ENCODE measurements around the gene TMPRSS11F.

TMPRSS11F gene

DNA sequence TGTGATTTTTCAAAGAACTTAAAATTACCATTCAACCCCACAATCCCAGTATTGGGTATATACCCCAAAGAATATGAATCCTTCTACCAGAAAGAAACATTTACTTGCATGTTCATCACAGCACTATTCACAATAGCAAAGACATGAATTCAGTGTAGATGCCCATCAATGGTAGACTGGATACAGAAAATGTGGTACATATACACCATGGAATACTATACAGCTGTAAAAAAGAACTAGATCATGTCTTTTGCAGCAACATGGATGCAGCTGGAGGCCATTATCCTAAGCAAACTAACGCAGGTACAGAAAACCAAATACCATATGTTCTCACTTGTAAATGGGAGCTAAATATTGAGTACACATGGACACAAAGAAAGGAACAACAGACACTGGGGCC lies 34.1 kb upstream of the TMPRSS11F start:
- CTCF ChIA-PET = interaction anchor here (0.6 kb wide), 1 partner anchor 1154 kb away, joined by 3 read pairs; no protein-coding TSS in a partner anchor
- no peaks in the 10 kb centered on the region for H3K4me1 ChIP-seq (ENCODE audit: control insufficient read depth, insufficient read depth, low read length)
- POLR2A ChIA-PET = no interaction called here

DNA sequence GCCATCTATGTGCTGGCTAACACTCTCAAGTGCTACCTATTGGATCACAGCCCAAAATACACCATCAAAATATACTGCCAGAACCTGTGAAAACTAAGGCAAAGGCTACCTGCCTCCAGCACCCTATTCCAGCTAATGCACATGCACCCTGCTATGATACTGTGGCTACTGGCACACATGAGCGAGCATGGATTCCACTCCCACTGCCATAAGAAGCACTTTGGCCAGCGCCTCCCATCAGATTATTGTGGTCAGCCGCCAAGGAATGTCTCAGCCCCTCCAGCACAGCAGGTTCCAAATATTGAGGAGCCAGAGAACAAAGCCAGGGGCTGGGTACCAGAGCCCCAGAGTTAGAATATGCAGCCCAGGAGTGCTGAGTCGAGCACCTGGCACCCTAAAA lies 32.5 kb upstream of the TMPRSS11F start:
- no peaks in the 10 kb centered on the region for H3K4me1 ChIP-seq (ENCODE audit: control insufficient read depth, insufficient read depth, low read length)
- H3K4me3 ChIP-seq (ENCODE audit: low read depth, low read length) = no peak overlapping the region
- H3K27ac ChIP-seq (ENCODE audit: extremely low read depth, low read depth, low read length) = no peak overlapping the region
- CTCF ChIA-PET = no interaction called here
- H3K9me3 ChIP-seq (ENCODE audit: control insufficient read depth, insufficient read depth, low read depth, low read length) = no peaks in the 10 kb centered on the region
- no peak for TF ChIP-seq ZNF248 (tag by site-specific recombination; IDR thresholded peaks at IDR 0.05)
- no peak for TF ChIP-seq ZNF274 (IDR thresholded peaks at IDR 0.05; ENCODE audit: low read length)
- no peak for TF ChIP-seq ZNF274 (tag by site-specific recombination; IDR thresholded peaks at IDR 0.05; ENCODE audit: borderline replicate concordance)
- TF ChIP-seq ZNF132 (tag by site-specific recombination; IDR thresholded peaks at IDR 0.05; ENCODE audit: borderline replicate concordance) = no peak
- TF ChIP-seq ZNF433 (tag by site-specific recombination; IDR thresholded peaks at IDR 0.05; ENCODE audit: low read depth) = no peak
- no peaks in the 10 kb centered on the region for H3K36me3 ChIP-seq (ENCODE audit: control insufficient read depth in 2 of 2, insufficient read depth in 1 of 2, low read length in 2 of 2)
- POLR2A ChIA-PET = no interaction called here

More for the DNA sequence above, 34.1 kb upstream of the TMPRSS11F start:
- Histone ChIP-seq H3K27ac (ENCODE audit: extremely low read depth, low read depth, low read length) (no peak overlapping the region), H3K4me3 (ENCODE audit: low read depth, low read length) (no peak overlapping the region), H3K36me3 (ENCODE audit: control insufficient read depth in 2 of 2, insufficient read depth in 1 of 2, low read length in 2 of 2) (no peaks in the 10 kb centered on the region), H3K9me3 (ENCODE audit: control insufficient read depth, insufficient read depth, low read depth, low read length) (no peaks in the 10 kb centered on the region)
- TF ChIP-seq, protein P1, sequence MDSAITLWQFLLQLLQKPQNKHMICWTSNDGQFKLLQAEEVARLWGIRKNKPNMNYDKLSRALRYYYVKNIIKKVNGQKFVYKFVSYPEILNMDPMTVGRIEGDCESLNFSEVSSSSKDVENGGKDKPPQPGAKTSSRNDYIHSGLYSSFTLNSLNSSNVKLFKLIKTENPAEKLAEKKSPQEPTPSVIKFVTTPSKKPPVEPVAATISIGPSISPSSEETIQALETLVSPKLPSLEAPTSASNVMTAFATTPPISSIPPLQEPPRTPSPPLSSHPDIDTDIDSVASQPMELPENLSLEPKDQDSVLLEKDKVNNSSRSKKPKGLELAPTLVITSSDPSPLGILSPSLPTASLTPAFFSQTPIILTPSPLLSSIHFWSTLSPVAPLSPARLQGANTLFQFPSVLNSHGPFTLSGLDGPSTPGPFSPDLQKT (IDR thresholded peaks at IDR 0.05; ENCODE audit: borderline replicate concordance, low read depth, low read length) = no peak
- TF ChIP-seq ZNF292 (tag by site-specific recombination; IDR thresholded peaks at IDR 0.05; ENCODE audit: borderline replicate concordance, low read depth) = no peak
- no peak for TF ChIP-seq ZXDB (tag by site-specific recombination; IDR thresholded peaks at IDR 0.05)
- TF ChIP-seq ZNF132 (tag by site-specific recombination; IDR thresholded peaks at IDR 0.05; ENCODE audit: borderline replicate concordance) = no peak
- TF ChIP-seq ZNF654 (tag by site-specific recombination; IDR thresholded peaks at IDR 0.05; ENCODE audit: low read depth) = no peak
- TF ChIP-seq WT1 (tag by site-specific recombination; IDR thresholded peaks at IDR 0.05) = no peak
- TF ChIP-seq ZNF791 (tag by site-specific recombination; IDR thresholded peaks at IDR 0.05) = no peak
- no peak for TF ChIP-seq MYNN (tag by site-specific recombination; IDR thresholded peaks at IDR 0.05; ENCODE audit: borderline replicate concordance)

DNA sequence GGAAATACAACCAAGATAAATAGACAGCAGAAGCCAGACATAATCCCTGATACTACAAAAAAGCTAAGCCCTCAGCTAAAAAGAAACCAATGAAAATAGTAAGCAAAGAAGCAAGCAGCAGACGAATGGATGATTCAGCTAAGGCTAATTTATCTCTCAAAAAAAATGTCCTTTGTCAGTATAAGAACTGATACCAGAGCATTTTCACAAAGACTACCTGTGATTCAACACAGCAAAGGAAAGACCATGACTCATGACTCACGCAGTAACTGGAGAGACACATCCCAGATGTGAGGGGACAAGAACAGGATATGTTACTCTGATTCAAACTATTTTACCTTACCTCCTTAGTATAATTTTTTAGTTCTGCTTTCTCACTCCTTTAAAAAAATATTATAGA lies 22.7 kb upstream of the TMPRSS11F start:
- Histone ChIP-seq H3K36me3 (ENCODE audit: control insufficient read depth in 2 of 2, insufficient read depth in 1 of 2, low read length in 2 of 2) (no peaks in the 10 kb centered on the region), H3K4me3 (ENCODE audit: low read depth, low read length) (no peak overlapping the region), H3K4me1 (ENCODE audit: control insufficient read depth, insufficient read depth, low read length) (no peaks in the 10 kb centered on the region), H3K27ac (ENCODE audit: extremely low read depth, low read depth, low read length) (no peak overlapping the region), H3K9me3 (ENCODE audit: control insufficient read depth, insufficient read depth, low read depth, low read length) (no peaks in the 10 kb centered on the region)
- CTCF ChIA-PET = no interaction called here
- POLR2A ChIA-PET = no interaction called here
- no peak for TF ChIP-seq ZSCAN16 (tag by site-specific recombination; IDR thresholded peaks at IDR 0.05)

DNA sequence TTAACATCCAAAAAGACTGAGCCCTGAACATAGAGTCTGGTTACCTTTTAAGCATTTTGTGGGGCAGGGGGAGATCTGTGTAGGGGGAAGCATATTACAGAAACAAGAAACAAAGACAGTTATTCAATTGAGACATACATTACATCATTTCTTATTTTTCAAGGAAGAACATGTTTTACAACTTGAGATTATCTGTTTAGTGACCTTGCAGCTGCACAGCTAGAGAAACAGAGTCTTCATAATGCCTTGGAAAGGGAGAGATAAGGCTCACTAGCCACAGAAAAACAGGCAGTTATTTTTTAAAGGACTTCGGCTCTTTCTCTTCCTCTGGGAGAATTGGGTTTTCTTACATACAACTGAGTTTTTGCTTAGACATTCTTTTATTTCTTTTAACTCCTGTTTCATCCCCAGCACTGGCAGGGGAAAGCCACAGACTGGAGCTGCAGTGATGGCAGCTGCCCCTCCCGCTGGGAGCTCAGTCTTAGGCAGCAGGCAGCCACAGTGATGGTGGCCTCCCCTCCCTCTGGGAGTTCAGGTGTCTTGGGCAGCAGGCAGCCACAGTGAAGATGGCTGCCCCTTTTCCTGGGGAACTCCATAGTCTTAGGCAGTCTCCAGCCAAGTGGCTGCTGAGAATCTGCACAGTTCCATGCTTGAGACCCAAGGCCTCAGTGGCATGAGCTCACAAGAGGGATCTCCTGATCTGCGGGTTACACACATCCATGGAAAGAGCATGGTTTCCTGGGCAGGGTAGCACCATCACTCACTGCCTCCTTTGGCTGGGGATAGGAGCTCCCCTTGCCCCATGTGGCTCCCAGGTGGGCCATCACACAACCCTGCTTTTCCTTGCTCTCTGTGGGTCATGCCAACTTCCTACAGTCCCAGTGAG lies 19.4 kb upstream of the TMPRSS11F start:
- Histone ChIP-seq H3K36me3 (ENCODE audit: control insufficient read depth in 2 of 2, insufficient read depth in 1 of 2, low read length in 2 of 2) (no peaks in the 10 kb centered on the region), H3K27ac (ENCODE audit: extremely low read depth, low read depth, low read length) (no peak overlapping the region), H3K4me1 (ENCODE audit: control insufficient read depth, insufficient read depth, low read length) (no peaks in the 10 kb centered on the region), H3K4me3 (ENCODE audit: low read depth, low read length) (no peak overlapping the region), H3K9me3 (ENCODE audit: control insufficient read depth, insufficient read depth, low read depth, low read length) (no peaks in the 10 kb centered on the region)
- ChIA-PET CTCF (no interaction called here), POLR2A (no interaction called here)
- TF ChIP-seq ZNF654 (tag by site-specific recombination; IDR thresholded peaks at IDR 0.05; ENCODE audit: low read depth) = no peak
- TF ChIP-seq, protein P2, sequence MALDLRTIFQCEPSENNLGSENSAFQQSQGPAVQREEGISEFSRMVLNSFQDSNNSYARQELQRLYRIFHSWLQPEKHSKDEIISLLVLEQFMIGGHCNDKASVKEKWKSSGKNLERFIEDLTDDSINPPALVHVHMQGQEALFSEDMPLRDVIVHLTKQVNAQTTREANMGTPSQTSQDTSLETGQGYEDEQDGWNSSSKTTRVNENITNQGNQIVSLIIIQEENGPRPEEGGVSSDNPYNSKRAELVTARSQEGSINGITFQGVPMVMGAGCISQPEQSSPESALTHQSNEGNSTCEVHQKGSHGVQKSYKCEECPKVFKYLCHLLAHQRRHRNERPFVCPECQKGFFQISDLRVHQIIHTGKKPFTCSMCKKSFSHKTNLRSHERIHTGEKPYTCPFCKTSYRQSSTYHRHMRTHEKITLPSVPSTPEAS (tag by site-specific recombination; IDR thresholded peaks at IDR 0.05) = no peak
- TF ChIP-seq ZNF791 (tag by site-specific recombination; IDR thresholded peaks at IDR 0.05) = no peak
- TF ChIP-seq REPIN1 (tag by site-specific recombination; IDR thresholded peaks at IDR 0.05; ENCODE audit: low read depth) = no peak
- TF ChIP-seq, protein P3, sequence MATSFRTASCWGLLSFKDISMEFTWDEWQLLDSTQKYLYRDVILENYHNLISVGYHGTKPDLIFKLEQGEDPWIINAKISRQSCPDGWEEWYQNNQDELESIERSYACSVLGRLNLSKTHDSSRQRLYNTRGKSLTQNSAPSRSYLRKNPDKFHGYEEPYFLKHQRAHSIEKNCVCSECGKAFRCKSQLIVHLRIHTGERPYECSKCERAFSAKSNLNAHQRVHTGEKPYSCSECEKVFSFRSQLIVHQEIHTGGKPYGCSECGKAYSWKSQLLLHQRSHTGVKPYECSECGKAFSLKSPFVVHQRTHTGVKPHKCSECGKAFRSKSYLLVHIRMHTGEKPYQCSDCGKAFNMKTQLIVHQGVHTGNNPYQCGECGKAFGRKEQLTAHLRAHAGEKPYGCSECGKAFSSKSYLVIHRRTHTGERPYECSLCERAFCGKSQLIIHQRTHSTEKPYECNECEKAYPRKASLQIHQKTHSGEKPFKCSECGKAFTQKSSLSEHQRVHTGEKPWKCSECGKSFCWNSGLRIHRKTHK (tag by site-specific recombination; IDR thresholded peaks at IDR 0.05) = no peak
- TF ChIP-seq, protein P4, sequence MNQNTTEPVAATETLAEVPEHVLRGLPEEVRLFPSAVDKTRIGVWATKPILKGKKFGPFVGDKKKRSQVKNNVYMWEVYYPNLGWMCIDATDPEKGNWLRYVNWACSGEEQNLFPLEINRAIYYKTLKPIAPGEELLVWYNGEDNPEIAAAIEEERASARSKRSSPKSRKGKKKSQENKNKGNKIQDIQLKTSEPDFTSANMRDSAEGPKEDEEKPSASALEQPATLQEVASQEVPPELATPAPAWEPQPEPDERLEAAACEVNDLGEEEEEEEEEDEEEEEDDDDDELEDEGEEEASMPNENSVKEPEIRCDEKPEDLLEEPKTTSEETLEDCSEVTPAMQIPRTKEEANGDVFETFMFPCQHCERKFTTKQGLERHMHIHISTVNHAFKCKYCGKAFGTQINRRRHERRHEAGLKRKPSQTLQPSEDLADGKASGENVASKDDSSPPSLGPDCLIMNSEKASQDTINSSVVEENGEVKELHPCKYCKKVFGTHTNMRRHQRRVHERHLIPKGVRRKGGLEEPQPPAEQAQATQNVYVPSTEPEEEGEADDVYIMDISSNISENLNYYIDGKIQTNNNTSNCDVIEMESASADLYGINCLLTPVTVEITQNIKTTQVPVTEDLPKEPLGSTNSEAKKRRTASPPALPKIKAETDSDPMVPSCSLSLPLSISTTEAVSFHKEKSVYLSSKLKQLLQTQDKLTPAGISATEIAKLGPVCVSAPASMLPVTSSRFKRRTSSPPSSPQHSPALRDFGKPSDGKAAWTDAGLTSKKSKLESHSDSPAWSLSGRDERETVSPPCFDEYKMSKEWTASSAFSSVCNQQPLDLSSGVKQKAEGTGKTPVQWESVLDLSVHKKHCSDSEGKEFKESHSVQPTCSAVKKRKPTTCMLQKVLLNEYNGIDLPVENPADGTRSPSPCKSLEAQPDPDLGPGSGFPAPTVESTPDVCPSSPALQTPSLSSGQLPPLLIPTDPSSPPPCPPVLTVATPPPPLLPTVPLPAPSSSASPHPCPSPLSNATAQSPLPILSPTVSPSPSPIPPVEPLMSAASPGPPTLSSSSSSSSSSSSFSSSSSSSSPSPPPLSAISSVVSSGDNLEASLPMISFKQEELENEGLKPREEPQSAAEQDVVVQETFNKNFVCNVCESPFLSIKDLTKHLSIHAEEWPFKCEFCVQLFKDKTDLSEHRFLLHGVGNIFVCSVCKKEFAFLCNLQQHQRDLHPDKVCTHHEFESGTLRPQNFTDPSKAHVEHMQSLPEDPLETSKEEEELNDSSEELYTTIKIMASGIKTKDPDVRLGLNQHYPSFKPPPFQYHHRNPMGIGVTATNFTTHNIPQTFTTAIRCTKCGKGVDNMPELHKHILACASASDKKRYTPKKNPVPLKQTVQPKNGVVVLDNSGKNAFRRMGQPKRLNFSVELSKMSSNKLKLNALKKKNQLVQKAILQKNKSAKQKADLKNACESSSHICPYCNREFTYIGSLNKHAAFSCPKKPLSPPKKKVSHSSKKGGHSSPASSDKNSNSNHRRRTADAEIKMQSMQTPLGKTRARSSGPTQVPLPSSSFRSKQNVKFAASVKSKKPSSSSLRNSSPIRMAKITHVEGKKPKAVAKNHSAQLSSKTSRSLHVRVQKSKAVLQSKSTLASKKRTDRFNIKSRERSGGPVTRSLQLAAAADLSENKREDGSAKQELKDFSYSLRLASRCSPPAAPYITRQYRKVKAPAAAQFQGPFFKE (tag by site-specific recombination; IDR thresholded peaks at IDR 0.05; ENCODE audit: borderline replicate concordance) = no peak

Measured in HEK293 (cell line).